IPS DF 4.7 (cell line): ENCODE data around the gene MMS22L.

ENCODE experiments used
- DNase-seq: peaks from one replicate; pipeline ENCODE4 v3.0.0-alpha.2; 2013; ENCODE audit warnings: low spot score; ENCODE audit errors: extremely low read depth

The MMS22L gene, protein sequence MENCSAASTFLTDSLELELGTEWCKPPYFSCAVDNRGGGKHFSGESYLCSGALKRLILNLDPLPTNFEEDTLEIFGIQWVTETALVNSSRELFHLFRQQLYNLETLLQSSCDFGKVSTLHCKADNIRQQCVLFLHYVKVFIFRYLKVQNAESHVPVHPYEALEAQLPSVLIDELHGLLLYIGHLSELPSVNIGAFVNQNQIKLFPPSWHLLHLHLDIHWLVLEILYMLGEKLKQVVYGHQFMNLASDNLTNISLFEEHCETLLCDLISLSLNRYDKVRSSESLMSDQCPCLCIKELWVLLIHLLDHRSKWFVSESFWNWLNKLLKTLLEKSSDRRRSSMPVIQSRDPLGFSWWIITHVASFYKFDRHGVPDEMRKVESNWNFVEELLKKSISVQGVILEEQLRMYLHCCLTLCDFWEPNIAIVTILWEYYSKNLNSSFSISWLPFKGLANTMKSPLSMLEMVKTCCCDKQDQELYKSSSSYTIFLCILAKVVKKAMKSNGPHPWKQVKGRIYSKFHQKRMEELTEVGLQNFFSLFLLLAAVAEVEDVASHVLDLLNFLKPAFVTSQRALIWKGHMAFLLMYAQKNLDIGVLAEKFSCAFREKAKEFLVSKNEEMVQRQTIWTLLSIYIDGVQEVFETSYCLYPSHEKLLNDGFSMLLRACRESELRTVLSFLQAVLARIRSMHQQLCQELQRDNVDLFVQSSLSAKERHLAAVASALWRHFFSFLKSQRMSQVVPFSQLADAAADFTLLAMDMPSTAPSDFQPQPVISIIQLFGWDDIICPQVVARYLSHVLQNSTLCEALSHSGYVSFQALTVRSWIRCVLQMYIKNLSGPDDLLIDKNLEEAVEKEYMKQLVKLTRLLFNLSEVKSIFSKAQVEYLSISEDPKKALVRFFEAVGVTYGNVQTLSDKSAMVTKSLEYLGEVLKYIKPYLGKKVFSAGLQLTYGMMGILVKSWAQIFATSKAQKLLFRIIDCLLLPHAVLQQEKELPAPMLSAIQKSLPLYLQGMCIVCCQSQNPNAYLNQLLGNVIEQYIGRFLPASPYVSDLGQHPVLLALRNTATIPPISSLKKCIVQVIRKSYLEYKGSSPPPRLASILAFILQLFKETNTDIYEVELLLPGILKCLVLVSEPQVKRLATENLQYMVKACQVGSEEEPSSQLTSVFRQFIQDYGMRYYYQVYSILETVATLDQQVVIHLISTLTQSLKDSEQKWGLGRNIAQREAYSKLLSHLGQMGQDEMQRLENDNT

DNA sequence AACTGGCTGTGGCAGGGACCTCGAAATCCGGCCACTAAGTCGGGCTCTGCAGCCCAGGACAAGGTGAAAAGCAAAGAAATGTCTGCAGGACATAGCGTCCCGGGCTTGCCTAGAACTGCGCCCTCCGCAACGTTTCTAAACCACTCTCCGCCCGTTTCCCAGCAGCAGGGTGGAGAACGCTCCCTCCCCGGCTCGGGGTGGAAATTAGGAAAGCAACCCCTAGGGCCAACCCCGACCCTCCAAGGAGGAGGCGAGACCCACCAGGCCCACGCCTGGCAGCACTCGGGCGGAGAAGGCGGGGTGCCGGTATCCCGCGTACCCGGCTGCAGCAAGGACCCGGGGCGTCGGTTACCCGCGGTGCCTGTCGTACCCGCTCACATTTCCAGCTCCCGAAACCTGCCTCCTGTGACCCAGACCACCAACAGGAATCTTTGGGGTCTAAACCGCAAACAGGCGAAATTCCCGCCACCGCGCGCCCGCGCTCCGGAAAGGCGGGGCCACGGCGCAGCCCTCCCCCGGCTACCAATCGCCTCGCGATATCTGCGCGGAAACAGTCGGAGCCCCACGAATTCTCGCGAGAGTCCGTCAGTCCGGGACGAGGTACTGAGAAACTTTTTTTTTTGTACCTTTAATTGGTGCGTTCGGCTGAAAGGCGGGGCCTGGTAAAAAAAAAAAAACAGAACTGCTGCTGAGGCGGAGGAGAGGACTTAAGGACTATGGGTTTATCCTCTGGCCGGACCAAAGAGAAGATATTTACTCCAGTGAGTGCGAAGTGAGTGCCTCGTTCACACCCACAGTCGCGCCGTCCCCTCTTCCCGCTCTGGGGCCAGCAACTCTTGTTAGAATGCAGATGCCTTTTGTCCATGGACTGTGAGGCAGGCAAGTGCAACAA is at the start of gene MMS22L:
MMS22L (minus strand) TSS at position 491 of the 892 bp plus-strand sequence. CDS start 739 bp downstream, outside the sequence.
- peak; percentile 84 for DNase-seq

DNA sequence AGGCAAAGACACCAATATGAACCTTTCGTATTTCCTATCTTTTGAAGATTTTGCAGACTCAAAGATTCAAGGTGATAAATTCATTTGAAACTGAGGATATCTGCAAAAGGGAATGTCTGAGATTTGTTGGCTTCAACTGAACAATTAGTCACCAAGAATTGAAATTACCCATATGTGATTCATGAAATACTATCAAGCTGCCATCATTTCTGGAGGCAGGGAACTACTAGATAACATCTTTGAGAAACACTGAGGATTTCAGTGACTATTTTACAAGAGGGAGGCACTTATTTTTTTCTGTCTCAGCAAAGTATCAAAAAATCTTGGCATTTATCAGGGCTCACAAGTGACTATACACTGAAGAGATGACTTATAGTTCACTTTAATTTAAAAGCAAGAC is 39.8 kb upstream of the MMS22L start:
- no peak for DNase-seq

DNA sequence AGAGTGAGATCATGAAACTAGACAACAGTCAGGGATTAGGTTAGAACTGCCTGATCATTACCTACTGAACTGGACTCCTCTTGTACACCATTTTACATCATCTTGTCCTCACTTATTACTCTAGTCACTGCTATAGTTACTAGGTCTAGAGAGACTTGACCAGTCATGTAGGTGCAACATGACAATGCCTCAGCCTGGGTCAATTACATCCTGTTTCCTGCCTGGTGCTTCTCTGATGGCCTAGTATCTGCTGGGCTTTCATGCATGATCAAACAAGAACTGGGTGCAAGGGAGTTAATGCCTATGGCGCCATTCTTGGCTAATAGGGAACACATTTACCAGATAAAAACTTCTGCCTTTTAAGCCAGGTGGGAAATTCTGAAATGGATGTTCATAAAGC is 39.2 kb upstream of the MMS22L start:
- no peak for DNase-seq

DNA sequence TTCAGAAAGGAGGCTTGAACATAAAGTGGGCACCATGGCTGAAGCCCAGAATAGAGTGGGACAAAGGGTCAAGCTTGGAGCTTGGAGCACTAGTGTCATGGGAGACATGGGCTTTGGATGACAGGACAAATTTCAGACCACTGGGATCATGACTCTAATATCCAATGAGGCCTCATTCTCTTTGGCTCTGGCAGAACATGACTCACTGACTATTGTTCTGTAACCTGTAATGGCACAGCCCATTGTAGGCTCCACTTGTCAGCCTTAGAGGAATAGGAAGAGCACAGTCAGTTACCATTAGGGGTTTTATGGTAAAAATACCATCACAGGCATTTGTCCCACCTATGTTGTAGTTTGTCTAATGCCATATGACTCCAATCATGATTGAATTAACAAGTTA is 34.0 kb upstream of the MMS22L start:
- DNase-seq = no peak

DNA sequence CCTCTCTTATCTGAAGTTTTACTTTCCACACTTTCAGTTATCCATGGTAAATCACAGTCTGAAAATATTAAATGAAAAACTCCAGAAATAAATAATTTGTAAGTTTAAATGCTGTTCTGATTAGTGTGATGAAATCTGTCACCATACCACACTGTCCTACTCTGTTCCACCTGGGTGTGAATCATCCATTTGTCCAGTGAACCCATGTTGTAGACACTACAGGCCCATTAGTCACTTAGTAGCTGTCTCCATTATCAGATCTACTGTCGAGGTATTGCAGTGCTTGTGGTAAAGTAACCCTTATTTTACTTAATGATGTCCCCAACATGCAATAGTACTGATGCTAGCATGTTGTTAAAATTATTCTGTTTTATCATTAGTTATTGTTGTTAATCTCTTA is 29.2 kb upstream of the MMS22L start:
- DNase-seq = no peak

DNA sequence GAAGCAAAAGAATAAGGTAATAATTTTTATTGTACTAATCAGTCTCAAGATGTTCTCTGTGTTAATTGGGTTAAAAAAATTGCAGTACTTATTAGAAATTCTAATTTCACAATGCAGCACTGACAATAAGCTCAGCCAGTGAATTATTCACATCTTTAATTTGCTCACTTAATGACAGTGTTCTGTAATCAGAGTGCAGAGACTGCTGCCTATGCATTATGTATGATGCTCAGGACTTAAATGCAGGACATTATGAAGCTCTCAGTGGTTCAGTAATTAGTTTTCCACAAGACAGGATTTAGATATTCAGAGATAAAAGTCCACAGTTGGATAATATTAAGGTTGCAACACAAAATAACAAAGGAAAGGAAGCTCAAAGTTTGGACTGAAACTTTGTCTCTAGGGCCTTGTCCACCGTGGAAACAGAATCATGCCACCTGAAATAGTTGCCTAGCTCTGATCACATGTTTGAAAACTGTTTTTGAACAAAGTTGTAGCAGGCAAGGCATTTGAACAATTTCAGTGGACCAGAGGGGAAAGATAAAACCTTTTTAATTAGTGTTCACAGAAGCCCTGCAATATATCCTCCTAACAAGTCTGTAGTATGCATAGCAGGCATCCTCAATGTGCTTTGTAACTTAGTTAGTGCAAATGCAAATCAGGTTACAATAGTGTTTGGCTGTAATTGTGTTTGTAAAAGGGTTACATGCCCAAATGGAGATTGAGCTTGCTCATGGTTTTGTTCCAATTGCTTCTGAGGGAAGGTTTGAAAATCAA is 23.7 kb upstream of the MMS22L start:
- DNase-seq = no peak

DNA sequence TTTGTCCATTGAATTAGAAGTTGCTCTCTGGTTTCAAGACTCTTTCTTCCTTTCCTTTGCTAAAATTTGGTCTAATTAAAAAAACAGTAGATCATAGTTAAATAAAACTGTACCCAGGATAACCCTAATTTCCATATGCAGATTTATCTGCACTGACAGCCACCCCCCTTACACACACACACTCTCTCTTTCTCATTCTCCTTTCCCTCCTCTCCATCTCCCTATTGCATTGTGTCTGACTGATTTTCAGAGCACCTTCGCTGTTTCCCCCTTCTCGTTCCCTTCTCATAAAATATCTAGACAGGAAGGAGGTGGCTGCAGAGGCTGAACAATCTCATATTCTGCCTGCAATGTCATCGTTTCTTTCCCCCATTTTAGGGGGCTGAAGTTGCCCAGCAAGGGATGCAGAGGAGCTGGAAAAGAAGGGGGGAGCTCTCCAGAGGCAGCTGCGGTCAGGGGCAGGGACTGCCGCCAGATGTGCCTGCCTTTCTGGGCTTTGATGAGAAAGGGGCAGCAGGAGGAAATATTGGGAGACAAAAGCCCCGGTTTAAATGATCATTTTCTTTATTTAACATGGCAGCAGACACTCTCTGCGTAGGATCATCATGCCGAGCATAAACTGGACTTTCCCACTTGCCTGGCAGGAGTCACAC is 22.5 kb upstream of the MMS22L start:
- DNase-seq = no peak

DNA sequence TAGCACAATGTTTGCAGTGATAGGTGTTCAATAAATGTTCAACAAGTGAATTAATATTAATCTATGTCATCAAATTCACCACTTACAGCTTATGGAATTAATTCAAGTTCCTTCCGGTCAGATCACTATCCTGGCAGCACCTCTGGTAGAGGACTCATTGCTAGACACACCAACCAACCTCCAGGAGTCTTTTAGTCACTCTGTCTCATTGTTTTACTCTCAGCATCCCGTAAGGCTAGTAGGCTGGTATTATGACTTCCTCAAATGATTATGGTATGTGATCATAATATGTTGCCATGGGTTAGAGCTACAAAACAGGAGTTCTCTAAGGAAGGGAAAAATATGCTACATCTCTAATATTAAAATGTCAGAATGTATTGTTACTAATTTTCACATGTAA is 21.7 kb upstream of the MMS22L start:
- no peak for DNase-seq

DNA sequence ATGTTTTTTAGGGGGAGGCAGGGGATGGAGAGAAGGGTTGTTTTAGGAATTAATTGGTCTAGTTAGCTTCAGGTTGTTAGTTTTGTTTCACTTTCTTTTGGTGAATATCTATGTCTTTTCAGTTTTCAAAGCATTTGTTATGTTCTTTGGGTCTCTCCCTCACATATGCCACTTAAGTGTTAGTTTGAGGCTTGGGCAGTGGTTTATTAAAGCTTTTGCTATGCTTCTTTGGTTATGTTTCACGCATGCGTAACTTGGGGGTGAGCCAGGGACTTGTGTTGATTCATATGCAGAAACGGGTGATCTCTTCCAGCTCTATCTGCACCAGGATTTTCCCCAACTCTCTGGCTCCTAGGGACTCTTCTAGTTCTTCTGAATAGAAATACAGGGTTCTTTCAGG is 11.4 kb upstream of the MMS22L start:
- DNase-seq = no peak

DNA sequence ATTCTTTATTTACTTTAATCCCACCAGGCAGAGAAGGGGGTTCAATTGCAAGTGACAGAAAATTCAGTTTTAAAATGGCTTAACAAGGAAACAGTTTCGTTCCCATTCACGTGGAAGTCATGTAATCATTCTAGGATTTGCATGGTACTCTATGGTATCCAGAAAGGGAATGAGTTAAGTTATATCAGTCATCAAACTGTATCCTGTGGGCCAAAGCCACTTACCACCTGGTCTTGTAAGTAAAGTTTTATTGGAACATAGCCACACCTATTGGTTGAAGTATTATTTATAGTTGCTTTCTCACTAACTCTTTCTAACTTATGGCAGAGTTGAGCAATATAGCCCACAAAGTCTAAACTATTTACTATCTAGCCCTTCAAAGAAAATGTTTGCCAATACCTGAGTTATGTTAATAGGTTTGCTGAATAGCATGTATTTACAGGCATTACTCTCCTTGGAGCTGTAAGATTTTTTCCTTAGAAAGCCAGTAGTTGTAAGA is 10.2 kb upstream of the MMS22L start:
- DNase-seq = no peak

DNA sequence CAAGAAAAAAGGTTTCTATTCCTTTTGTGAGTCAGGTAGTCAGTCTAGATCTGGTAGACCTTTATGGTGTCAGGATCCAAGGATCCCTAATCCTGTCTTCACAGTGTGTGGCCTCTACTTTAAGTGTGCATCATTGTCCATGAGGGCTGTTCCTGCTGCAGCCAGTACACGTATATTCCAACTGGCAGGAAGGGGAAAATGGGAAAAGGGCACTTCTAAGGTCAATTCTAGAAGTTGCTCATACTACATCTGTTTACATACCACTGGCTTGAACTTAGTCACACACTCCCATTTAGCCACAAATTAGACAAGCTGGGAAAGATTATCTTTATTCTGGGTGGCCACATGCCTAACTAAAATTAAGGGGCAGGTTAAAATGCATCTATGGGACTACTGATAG is 9.7 kb upstream of the MMS22L start:
- no peak for DNase-seq

DNA sequence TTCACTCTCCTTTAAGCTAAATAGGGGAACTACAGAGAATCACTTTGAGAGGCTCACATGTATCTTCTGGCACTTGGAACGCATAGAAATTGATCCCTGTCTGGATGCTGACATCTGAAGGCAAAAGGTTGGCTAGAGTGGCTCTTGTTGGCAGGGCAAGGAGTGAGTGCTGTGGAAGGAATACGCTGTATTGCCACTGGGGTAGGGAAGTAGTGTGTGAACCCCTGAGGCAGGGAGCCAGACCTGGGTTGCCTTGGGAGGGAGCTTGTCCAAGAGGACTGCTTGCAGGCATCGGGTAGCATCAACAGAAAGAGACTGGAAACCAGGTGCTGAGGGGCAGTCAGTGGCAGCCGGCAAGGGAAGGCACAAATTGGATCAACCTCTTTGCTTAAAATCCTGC is 8.9 kb upstream of the MMS22L start:
- no peak for DNase-seq

DNA sequence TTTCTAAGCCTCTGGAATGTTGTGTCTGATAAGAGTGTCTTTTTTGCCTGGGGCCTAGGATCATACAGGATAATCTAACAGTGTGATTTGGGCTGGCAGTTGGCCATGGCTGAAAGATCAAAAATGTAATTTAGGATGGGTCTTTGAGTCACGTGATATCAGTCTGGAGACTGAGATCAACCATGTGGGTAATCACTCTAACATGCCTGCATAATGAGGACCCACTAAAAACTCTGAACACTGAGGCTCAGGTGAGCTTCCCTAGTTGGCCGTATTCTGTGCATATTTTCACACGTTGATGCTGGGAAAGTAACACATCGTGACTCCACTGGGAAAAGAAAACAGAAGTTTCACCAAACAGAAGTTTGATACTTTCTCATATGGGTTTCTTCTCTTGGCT is 6.3 kb upstream of the MMS22L start:
- DNase-seq = no peak

DNA sequence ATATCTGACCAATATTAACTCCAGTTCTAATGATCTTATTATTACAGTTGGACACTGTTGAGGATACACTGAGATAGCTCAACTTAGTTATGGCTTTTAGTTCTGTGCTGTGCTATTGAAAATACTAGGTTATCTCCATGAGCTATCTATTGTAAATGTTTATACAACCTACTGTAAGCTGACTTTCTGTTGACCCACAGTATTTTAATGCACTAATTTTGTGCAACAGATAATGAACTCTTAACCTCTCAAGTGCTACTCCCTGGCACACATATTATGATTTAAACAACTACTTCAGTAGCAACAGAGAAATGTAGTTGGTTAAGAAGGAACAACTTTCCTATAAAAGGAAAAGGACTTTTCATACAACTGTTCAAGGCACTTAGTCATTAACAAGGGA is 5.2 kb upstream of the MMS22L start:
- no peak for DNase-seq

DNA sequence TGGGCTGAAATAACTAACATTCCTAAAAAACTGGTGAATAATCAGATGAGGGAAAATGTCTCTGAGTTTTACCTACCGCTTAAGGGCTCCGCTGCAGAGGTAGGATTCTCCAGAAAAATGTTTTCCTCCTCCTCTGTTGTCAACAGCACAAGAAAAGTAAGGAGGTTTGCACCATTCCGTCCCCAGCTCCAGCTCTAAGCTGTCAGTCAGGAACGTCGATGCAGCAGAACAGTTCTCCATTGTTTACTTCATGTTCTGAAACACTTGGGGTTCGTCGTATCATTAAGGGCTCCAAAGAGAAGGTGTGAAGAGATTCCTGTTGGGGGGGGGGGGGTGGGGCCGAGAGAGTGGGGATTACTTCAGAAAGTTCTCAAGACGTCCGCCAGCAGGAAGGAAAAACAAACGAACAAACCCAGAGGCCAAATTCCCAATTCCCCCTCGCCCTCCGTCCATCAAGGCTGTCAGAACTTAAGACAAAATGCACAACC is 734 bp downstream of the MMS22L start:
- no peak for DNase-seq

DNA sequence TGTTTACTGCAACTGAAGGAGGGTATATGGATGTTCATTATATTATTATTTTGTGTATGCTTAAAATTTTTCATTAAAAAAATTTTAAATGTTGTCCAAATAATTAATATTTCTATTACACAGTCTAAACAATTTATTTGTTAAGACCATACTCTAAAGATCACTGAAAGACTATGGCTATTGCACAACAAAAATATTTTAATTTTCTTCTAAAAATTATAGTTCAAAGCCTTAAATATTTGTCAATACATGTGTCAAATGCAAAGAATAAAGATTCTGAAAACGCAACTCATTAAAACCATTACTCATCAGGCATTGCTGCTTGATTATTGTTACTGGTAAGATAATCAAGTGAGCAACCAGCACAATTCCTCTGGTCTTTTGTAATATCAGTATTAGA is 2.2 kb downstream of the MMS22L start:
- no peak for DNase-seq

DNA sequence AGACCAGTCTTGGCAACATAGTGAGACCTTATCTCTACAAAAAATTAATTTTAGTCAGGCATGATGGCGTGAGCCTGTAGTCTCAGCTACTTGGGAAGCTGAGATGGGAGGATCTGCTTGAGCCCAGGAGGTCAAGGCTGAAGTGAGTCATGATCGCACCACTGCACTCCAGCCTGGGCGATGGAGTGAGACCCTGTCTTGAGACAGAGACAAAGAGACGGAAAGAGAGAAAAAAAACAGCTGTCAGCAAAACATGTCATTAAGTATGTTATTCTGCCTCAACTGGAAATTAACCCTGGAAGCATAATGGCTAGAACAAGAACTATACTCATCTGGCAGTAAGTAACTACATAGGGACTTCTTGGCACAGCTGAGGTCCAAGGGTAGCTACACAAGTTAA is 7.2 kb downstream of the MMS22L start:
- no peak for DNase-seq

DNA sequence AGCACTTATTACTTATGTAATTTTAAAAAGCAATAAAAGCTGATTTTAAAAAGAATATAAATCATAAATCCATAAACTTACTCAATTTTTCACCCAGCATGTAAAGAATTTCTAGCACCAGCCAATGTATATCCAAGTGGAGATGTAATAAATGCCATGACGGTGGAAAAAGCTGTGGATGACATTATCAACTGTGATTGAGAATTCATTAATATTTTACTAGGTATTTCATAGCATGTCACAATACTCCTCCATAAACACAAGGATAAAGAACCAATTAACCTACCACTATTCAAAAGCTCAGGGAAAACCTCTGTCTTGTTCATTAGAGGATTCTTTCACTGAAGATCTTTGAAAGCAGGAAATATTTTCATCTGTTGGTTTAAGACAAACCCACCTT is 13.2 kb downstream of the MMS22L start:
- DNase-seq = no peak

DNA sequence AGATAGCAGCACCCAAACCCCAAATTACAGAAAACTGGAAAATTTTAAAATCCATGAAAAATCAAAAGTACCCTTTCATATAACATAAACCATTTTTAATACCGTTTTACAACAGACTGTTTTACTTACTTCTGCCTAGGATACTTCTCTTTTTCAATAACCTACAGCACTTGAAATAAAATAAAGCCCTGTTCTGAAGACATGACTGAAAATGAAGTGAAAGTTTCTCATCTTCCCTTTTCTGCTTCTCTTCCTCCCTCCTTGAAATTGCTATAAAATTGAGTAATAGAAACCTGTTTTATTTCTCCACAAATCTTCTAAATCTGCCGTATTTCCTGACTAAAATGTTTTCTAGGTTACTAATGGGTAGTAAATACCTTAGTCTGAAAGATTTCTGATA is 20.3 kb downstream of the MMS22L start:
- DNase-seq = no peak
